HAP-1 (cell line): ENCODE data around the gene COTL1.

Experiments
- DNase-seq, 2 experiments: peaks; one replicate each; pipeline ENCODE4 v3.0.0-alpha.2; 2016 to 2020; ENCODE audit warnings: low spot score in 2 of 2
- H3K27me3 ChIP-seq: fragments of 250-450 bp; sonication (Bioruptor Pico); 2 replicates; pipeline ENCODE4 v1.5.1; 2020; ENCODE audit warnings: low read depth, mild to moderate bottlenecking, moderate library complexity
- H3K36me3 ChIP-seq: fragments of 250-450 bp; sonication (Bioruptor Pico); replicated peaks from 2 replicates; pipeline ENCODE4 v1.5.1; 2020; ENCODE audit warnings: mild to moderate bottlenecking
- H3K4me1 ChIP-seq: fragments of 250-450 bp; sonication (Bioruptor Pico); 2 replicates; pipeline ENCODE4 v1.5.1; 2020; ENCODE audit warnings: mild to moderate bottlenecking
- H3K4me3 ChIP-seq: fragments of 250-450 bp; sonication (Bioruptor Pico); 2 replicates; pipeline ENCODE4 v1.5.1; 2020; ENCODE audit warnings: mild to moderate bottlenecking, moderate library complexity
- H3K9me3 ChIP-seq: fragments of 250-450 bp; sonication (Bioruptor Pico); 2 replicates; pipeline ENCODE4 v1.5.1; 2020; ENCODE audit warnings: mild to moderate bottlenecking, moderate library complexity
- in situ Hi-C: fragments of 300-500 bp; cut with MboI; formaldehyde crosslinking; loops from 3 replicates; pipeline ENCODE4 v1.14.3; 2020; ENCODE audit warnings: low sequenced_read_pairs, inconsistent platforms, mixed read lengths

The COTL1 gene

GRCh38 chr16:84614623-84614967 is 3.3 kb downstream of the COTL1 start:
- in situ Hi-C loops, result no loop called here
- no peak for DNase-seq
- no peak overlapping the region for H3K4me3 ChIP-seq
- no peaks in the 10 kb centered on the region for H3K36me3 ChIP-seq
- peaks cover 7% of the 10 kb centered on the region for H3K4me1 ChIP-seq
- no peaks in the 10 kb centered on the region for H3K27me3 ChIP-seq
- no peaks in the 10 kb centered on the region; the same call in 1 of the 2 replicates for H3K9me3 ChIP-seq

DNA sequence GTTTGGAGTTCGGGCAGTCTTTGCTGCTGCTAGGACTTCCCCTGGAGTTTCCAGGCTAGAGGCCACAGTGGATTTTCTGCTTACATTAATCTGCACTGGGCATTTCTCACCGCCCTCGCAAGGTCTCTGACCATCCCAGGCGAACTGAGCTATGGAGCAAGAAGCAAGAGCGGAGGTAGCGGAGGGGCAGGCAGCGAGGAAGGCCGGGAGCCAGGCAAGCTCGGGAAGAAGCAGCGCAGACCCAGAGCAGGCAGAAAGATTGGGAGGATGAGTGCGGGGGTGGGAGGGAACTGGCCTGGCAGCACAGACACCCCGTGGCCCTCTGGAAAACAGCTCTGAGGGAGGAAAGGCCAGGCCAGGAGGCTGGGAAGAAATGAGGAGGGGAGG is 3.8 kb downstream of the COTL1 start:
- Histone ChIP-seq H3K36me3 (no peaks in the 10 kb centered on the region), H3K4me3 (no peak overlapping the region), H3K27me3 (no peaks in the 10 kb centered on the region), H3K9me3 (no peaks in the 10 kb centered on the region; the same call in 1 of the 2 replicates), H3K4me1 (peaks cover 7% of the 10 kb centered on the region)
- in situ Hi-C loops, result no loop called here
- DNase-seq, result no peak

DNA sequence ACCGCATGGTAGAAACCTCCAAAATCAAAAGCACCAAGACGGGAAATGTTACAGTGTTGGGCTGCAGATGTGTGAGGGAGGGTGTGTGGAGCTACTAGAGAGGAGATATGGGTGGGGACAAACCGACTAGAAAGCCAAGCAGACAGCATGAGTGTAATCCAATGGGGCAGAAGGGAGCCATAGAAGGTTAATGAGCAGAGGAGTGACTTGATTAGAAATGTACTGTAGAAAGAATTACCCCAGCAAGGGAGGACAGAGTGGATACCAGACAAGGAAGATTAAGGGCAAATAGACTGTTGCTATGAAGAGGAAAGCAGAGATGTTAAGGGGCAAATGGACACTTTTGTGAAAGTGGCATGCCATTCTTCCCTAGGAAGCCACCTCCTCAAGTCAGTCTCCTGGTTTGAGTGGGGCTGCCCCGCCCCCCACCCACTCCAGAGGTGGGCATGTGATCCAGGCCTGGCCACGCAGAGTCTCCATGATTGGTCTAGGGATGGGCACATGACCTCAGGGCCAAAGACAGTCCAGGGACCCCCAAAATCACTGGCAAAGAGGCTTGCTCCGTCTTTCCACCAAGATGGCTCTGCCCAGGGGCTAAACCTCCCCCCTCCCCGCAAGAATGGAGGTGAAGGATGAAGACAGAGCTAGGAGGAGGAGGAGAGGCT is 4.3 kb downstream of the COTL1 start:
- H3K36me3 ChIP-seq, result no peaks in the 10 kb centered on the region
- DNase-seq, result no peak
- H3K27me3 ChIP-seq, result no peaks in the 10 kb centered on the region
- peaks cover 7% of the 10 kb centered on the region for H3K4me1 ChIP-seq
- no peak overlapping the region for H3K4me3 ChIP-seq
- in situ Hi-C loops, result no loop called here
- no peaks in the 10 kb centered on the region; the same call in 1 of the 2 replicates for H3K9me3 ChIP-seq

GRCh38 chr16:84612686-84613085 is 5.2 kb downstream of the COTL1 start:
- peaks cover 7% of the 10 kb centered on the region for H3K4me1 ChIP-seq
- no peaks in the 10 kb centered on the region for H3K27me3 ChIP-seq
- in situ Hi-C loops, result no loop called here
- DNase-seq, result no peak
- H3K36me3 ChIP-seq, result no peaks in the 10 kb centered on the region
- no peaks in the 10 kb centered on the region; the same call in 1 of the 2 replicates for H3K9me3 ChIP-seq
- no peak overlapping the region for H3K4me3 ChIP-seq

GRCh38 chr16:84611041-84611440 is 6.8 kb downstream of the COTL1 start:
- no peak for DNase-seq
- Histone ChIP-seq H3K4me1 (no peaks in the 10 kb centered on the region; the same call in 1 of the 2 replicates), H3K27me3 (no peaks in the 10 kb centered on the region), H3K36me3 (no peaks in the 10 kb centered on the region), H3K4me3 (no peak overlapping the region), H3K9me3 (no peaks in the 10 kb centered on the region; the same call in 1 of the 2 replicates)
- in situ Hi-C loops, result no loop called here

GRCh38 chr16:84610376-84610775 is 7.5 kb downstream of the COTL1 start:
- Histone ChIP-seq H3K27me3 (no peaks in the 10 kb centered on the region), H3K9me3 (peaks cover 3% of the 10 kb centered on the region; the same call in 1 of the 2 replicates), H3K4me1 (no peaks in the 10 kb centered on the region), H3K4me3 (no peak overlapping the region), H3K36me3 (no peaks in the 10 kb centered on the region)
- no peak for DNase-seq
- in situ Hi-C loops, result no loop called here

GRCh38 chr16:84609563-84610177 is 8.2 kb downstream of the COTL1 start:
- in situ Hi-C loops, result no loop called here
- H3K9me3 ChIP-seq, result peaks cover 4% of the 10 kb centered on the region; the same call in 1 of the 2 replicates
- no peaks in the 10 kb centered on the region for H3K27me3 ChIP-seq
- no peak for DNase-seq
- H3K36me3 ChIP-seq, result no peaks in the 10 kb centered on the region
- H3K4me3 ChIP-seq, result no peak overlapping the region
- no peaks in the 10 kb centered on the region for H3K4me1 ChIP-seq

DNA sequence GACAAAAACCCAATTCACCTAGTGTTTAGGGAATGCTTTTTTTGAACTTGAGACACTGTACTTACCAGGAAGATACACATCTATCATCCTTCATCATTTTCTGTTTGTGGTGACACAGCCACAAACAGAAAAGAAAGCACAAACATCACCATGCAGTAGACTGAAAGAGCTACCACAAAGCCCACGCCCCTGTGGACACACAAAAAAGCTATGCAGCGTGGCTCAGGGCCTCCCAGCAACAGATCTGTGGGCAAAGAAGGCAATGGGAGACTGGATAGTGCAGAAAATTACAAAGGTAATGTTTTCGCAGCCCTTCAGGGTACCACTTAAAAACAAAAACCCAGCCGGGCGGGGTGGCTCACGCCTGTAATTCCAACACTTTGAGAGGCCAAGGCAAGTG is 9.6 kb downstream of the COTL1 start:
- H3K27me3 ChIP-seq, result no peaks in the 10 kb centered on the region
- in situ Hi-C loops, result no loop called here
- H3K9me3 ChIP-seq, result peaks cover 4% of the 10 kb centered on the region; the same call in 1 of the 2 replicates
- H3K4me3 ChIP-seq, result no peak overlapping the region
- DNase-seq, result no peak
- no peaks in the 10 kb centered on the region for H3K36me3 ChIP-seq
- H3K4me1 ChIP-seq, result no peaks in the 10 kb centered on the region

GRCh38 chr16:84607694-84608093 is 10.2 kb downstream of the COTL1 start:
- Histone ChIP-seq H3K4me1 (no peaks in the 10 kb centered on the region), H3K9me3 (peaks cover 4% of the 10 kb centered on the region; the same call in 1 of the 2 replicates), H3K27me3 (no peaks in the 10 kb centered on the region), H3K36me3 (no peaks in the 10 kb centered on the region), H3K4me3 (no peak overlapping the region)
- in situ Hi-C loops, result no loop called here
- DNase-seq, result no peak

- in situ Hi-C loops, result no loop called here
- Histone ChIP-seq H3K36me3 (no peaks in the 10 kb centered on the region), H3K27me3 (no peaks in the 10 kb centered on the region), H3K4me1 (no peaks in the 10 kb centered on the region), H3K4me3 (no peak overlapping the region), H3K9me3 (peaks cover 4% of the 10 kb centered on the region; the same call in 1 of the 2 replicates)
- DNase-seq, result no peak
These were observed 10.8 kb downstream of the COTL1 start for GRCh38 chr16:84607061-84607460.

DNA sequence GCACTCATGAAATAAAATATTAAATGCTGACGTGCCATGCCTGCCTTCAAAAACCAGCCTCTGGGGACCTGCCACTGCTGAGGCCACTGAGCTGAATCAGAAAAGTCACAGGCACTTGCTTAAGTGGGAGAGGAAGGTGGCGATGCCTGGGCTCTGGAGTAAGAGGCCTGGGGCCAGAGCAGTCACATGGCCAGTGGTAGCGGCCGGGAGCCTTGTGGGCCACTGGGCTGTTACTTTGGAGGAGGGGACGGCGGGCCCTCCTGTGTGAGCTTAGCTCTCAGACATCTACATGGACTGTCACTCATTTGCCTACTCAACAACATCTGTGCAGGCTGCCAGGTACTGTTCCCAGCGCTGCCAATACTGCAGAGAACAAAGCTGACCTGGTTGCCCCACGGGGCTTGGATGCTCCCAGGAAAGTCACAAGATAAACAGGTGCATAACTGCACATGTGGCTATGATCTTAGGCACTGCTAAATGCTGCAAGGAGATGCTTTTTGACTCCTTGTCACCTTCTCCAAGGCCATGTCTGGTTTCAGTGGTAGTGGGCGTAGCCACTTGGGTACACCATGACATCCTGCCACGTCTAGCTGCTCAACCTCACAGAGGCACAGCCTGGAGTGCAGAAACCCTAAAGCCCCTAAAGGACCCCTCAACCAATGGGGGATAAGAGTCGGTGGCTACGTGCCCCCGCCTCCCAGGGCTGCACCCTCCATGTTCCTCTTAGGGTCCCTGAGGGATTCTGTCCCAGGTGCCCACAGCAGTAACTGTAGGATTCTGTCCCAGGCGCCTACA is 11.6 kb downstream of the COTL1 start:
- Histone ChIP-seq H3K4me1 (no peaks in the 10 kb centered on the region), H3K4me3 (no peak overlapping the region)
- in situ Hi-C loops, result no loop called here

DNA sequence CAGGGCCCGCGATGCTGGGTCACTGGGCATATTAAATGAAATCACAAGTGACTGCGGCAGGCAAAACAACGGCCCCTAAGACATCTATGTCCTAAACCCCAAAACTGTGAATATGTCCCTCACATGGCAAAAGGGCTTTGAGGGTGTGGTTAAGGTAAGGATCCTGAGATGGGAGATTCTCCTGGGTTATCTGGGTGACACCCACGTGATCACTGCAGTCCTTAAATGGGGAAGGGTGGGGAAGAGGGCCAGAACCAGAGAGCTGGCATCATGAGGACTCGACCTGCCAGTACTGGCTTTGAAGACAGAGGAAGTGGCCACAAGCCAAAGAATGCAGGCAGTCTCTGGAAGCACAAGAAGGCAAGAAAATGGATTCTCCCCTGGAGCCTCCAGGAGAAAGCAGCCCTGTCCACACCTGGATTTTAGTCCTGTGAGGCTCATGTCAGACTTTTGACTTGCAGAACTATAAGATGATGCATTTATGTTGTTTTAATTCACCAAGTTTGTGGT is 12.5 kb downstream of the COTL1 start:
- no peak for DNase-seq

More for the DNA sequence above, 11.6 kb downstream of the COTL1 start:
- H3K9me3 ChIP-seq, result peaks cover 4% of the 10 kb centered on the region; the same call in 1 of the 2 replicates
- no peaks in the 10 kb centered on the region for H3K27me3 ChIP-seq
- no peak for DNase-seq
- H3K36me3 ChIP-seq, result no peaks in the 10 kb centered on the region

GRCh38 chr16:84604477-84605013 is 13.3 kb downstream of the COTL1 start:
- Histone ChIP-seq H3K36me3 (no peaks in the 10 kb centered on the region), H3K9me3 (peaks cover 4% of the 10 kb centered on the region; the same call in 1 of the 2 replicates), H3K4me3 (no peak overlapping the region), H3K4me1 (0 out of 2 replicates have a peak, but pooled peaks cover 4% of the 10 kb centered on the region), H3K27me3 (no peaks in the 10 kb centered on the region)
- DNase-seq, result no peak
- in situ Hi-C loops, result no loop called here

More for the DNA sequence above, 12.5 kb downstream of the COTL1 start:
- Histone ChIP-seq H3K9me3 (peaks cover 4% of the 10 kb centered on the region; the same call in 1 of the 2 replicates), H3K27me3 (no peaks in the 10 kb centered on the region), H3K4me3 (no peak overlapping the region), H3K36me3 (no peaks in the 10 kb centered on the region), H3K4me1 (0 out of 2 replicates have a peak, but pooled peaks cover 4% of the 10 kb centered on the region)
- in situ Hi-C loops, result no loop called here
